ENCODE data around the gene KCNA10. TPM values are rescaled to one million over a fixed set of nuclear protein-coding genes. Genes with fewer than 3 reads are reported as not detected.

KCNA10 gene
- not detected for total RNA-seq

- no peaks in the 10 kb centered on the region for H3K9me3 Mint-ChIP-seq (ENCODE audit: low read depth)
- ATAC-seq (no peak), DNase-seq (no peak)
- CTCF ChIA-PET: interaction anchor here (1.1 to 1.8 kb wide), 5 partner anchors 23 to 263 kb away, joined by 3 to 8 read pairs (median 3); no protein-coding TSS in a partner anchor
- H3K36me3 Mint-ChIP-seq: no peaks in the 10 kb centered on the region
- H3K4me3 Mint-ChIP-seq: no peak within 1 kb of the TSS
- H3K4me1 Mint-ChIP-seq: no peaks in the 10 kb centered on the region
- H3K27ac Mint-ChIP-seq: no peak within 1 kb of the TSS
- peaks cover 28% of the 10 kb centered on the region for H3K27me3 Mint-ChIP-seq
Observed at GRCh38 chr1:110519125-110519810, at the start of gene KCNA10. Gene KCNA10, minus strand, starts transcription at chr1:110519175. Its CDS starts 388 bp downstream, at chr1:110518787.

- Mint-ChIP-seq H3K4me1 (no peaks in the 10 kb centered on the region), H3K27ac (no peak overlapping the region), H3K4me3 (no peak overlapping the region), H3K36me3 (no peaks in the 10 kb centered on the region), H3K27me3 (peaks cover 41% of the 10 kb centered on the region), H3K9me3 (ENCODE audit: low read depth) (no peaks in the 10 kb centered on the region)
- ATAC-seq: no peak
- CTCF ChIA-PET: interaction anchor here (0.6 kb wide), 1 partner anchor 756 kb away, joined by 3 read pairs; no protein-coding TSS in a partner anchor
- DNase-seq: peak; percentile 15
Observed at GRCh38 chr1:110566836-110567235, 47.9 kb upstream of the KCNA10 start.

GRCh38 chr1:110565565-110565964, 46.6 kb upstream of the KCNA10 start:
- Mint-ChIP-seq H3K36me3 (no peaks in the 10 kb centered on the region), H3K27ac (no peak overlapping the region), H3K4me3 (no peak overlapping the region), H3K4me1 (no peaks in the 10 kb centered on the region), H3K27me3 (peaks cover 33% of the 10 kb centered on the region), H3K9me3 (ENCODE audit: low read depth) (no peaks in the 10 kb centered on the region)
- ATAC-seq: no peak
- CTCF ChIA-PET: no interaction called here
- peak; percentile 26 for DNase-seq

- no peaks in the 10 kb centered on the region for H3K36me3 Mint-ChIP-seq
- ATAC-seq (no peak), DNase-seq (peak; percentile 12)
- H3K4me1 Mint-ChIP-seq: peaks cover 8% of the 10 kb centered on the region
- H3K27me3 Mint-ChIP-seq: peaks cover 23% of the 10 kb centered on the region
- no peaks in the 10 kb centered on the region for H3K9me3 Mint-ChIP-seq (ENCODE audit: low read depth)
- CTCF ChIA-PET: interaction anchor here (0.8 to 1.8 kb wide), 4 partner anchors 8 to 32 kb away, joined by 3 to 6 read pairs (median 4); no protein-coding TSS in a partner anchor
- no peak overlapping the region for H3K4me3 Mint-ChIP-seq
- no peak overlapping the region for H3K27ac Mint-ChIP-seq
Observed at GRCh38 chr1:110563089-110563488, 44.1 kb upstream of the KCNA10 start.

GRCh38 chr1:110561596-110561995, 42.6 kb upstream of the KCNA10 start:
- H3K4me3 Mint-ChIP-seq: no peak overlapping the region
- DNase-seq (peak; percentile 31), ATAC-seq (no peak)
- no peak overlapping the region for H3K27ac Mint-ChIP-seq
- H3K9me3 Mint-ChIP-seq (ENCODE audit: low read depth): no peaks in the 10 kb centered on the region
- CTCF ChIA-PET: interaction anchor here (0.9 to 1.6 kb wide), 2 partner anchors 24 to 53 kb away, joined by 3 read pairs; no protein-coding TSS in a partner anchor
- H3K4me1 Mint-ChIP-seq: peaks cover 8% of the 10 kb centered on the region
- peaks cover 28% of the 10 kb centered on the region for H3K27me3 Mint-ChIP-seq
- no peaks in the 10 kb centered on the region for H3K36me3 Mint-ChIP-seq

- Mint-ChIP-seq H3K36me3 (no peaks in the 10 kb centered on the region), H3K9me3 (ENCODE audit: low read depth) (no peaks in the 10 kb centered on the region), H3K27me3 (peaks cover 33% of the 10 kb centered on the region), H3K27ac (no peak overlapping the region), H3K4me1 (peaks cover 8% of the 10 kb centered on the region), H3K4me3 (no peak overlapping the region)
- ATAC-seq (no peak), DNase-seq (peak; percentile 41)
- CTCF ChIA-PET: no interaction called here
Observed at GRCh38 chr1:110559157-110559556, 40.2 kb upstream of the KCNA10 start.

GRCh38 chr1:110557481-110557880, 38.5 kb upstream of the KCNA10 start:
- Mint-ChIP-seq H3K27ac (no peak overlapping the region), H3K4me1 (peaks cover 8% of the 10 kb centered on the region), H3K36me3 (no peaks in the 10 kb centered on the region), H3K9me3 (ENCODE audit: low read depth) (no peaks in the 10 kb centered on the region), H3K27me3 (peaks cover 46% of the 10 kb centered on the region), H3K4me3 (no peak overlapping the region)
- ATAC-seq (no peak), DNase-seq (no peak)
- CTCF ChIA-PET: interaction anchor here (1.0 to 6.3 kb wide), 7 partner anchors 24 to 304 kb away, joined by 3 to 70 read pairs (median 3); no protein-coding TSS in a partner anchor

- no peaks in the 10 kb centered on the region for H3K36me3 Mint-ChIP-seq
- CTCF ChIA-PET: interaction anchor here (0.6 to 6.3 kb wide), 20 partner anchors 13 to 705 kb away, joined by 3 to 70 read pairs (median 4); partner anchors contain the start of genes KCNA10 and KCNA2
- H3K27ac Mint-ChIP-seq: no peak overlapping the region
- ATAC-seq (no peak), DNase-seq (peak; percentile 28)
- no peaks in the 10 kb centered on the region for H3K9me3 Mint-ChIP-seq (ENCODE audit: low read depth)
- H3K4me3 Mint-ChIP-seq: no peak overlapping the region
- peaks cover 51% of the 10 kb centered on the region for H3K27me3 Mint-ChIP-seq
- H3K4me1 Mint-ChIP-seq: peaks cover 8% of the 10 kb centered on the region
Observed at GRCh38 chr1:110556471-110556807, 37.5 kb upstream of the KCNA10 start.

- Mint-ChIP-seq H3K36me3 (no peaks in the 10 kb centered on the region), H3K9me3 (ENCODE audit: low read depth) (no peaks in the 10 kb centered on the region), H3K27ac (no peak overlapping the region), H3K4me1 (peaks cover 8% of the 10 kb centered on the region), H3K27me3 (peaks cover 54% of the 10 kb centered on the region), H3K4me3 (no peak overlapping the region)
- CTCF ChIA-PET: interaction anchor here (0.6 to 6.3 kb wide), 23 partner anchors 8 to 705 kb away, joined by 3 to 70 read pairs (median 5); partner anchors contain the start of genes KCNA10 and KCNA2
- ATAC-seq (no peak), DNase-seq (peak; percentile 36)
Observed at GRCh38 chr1:110555807-110556470, 37.0 kb upstream of the KCNA10 start.

GRCh38 chr1:110554871-110555801, 36.2 kb upstream of the KCNA10 start:
- DNase-seq (peak; percentile 64), ATAC-seq (peak; percentile 90)
- Mint-ChIP-seq H3K36me3 (no peaks in the 10 kb centered on the region), H3K9me3 (ENCODE audit: low read depth) (no peaks in the 10 kb centered on the region), H3K4me3 (no peak overlapping the region), H3K27ac (no peak overlapping the region), H3K4me1 (peaks cover 8% of the 10 kb centered on the region), H3K27me3 (peaks cover 54% of the 10 kb centered on the region)
- CTCF ChIA-PET: interaction anchor here (0.7 to 6.3 kb wide), 23 partner anchors 9 to 438 kb away, joined by 3 to 70 read pairs (median 5); partner anchors contain the start of genes KCNA10 and KCNA2

GRCh38 chr1:110551278-110551809, 32.4 kb upstream of the KCNA10 start:
- Mint-ChIP-seq H3K4me1 (no peaks in the 10 kb centered on the region), H3K27ac (no peak overlapping the region), H3K36me3 (no peaks in the 10 kb centered on the region), H3K4me3 (no peak overlapping the region), H3K9me3 (ENCODE audit: low read depth) (no peaks in the 10 kb centered on the region), H3K27me3 (peaks cover 37% of the 10 kb centered on the region)
- CTCF ChIA-PET: interaction anchor here (0.9 to 6.3 kb wide), 2 partner anchors 13 to 65 kb away, joined by 3 to 70 read pairs; no protein-coding TSS in a partner anchor
- no peak for ATAC-seq
- DNase-seq: no peak

- Mint-ChIP-seq H3K4me3 (no peak overlapping the region), H3K27me3 (peaks cover 39% of the 10 kb centered on the region), H3K4me1 (no peaks in the 10 kb centered on the region), H3K27ac (no peak overlapping the region), H3K36me3 (no peaks in the 10 kb centered on the region), H3K9me3 (ENCODE audit: low read depth) (no peaks in the 10 kb centered on the region)
- CTCF ChIA-PET: interaction anchor here (1.0 kb wide), 1 partner anchor 9 kb away, joined by 4 read pairs; no protein-coding TSS in a partner anchor
- DNase-seq (no peak), ATAC-seq (no peak)
Observed at GRCh38 chr1:110549831-110550230, 30.9 kb upstream of the KCNA10 start.

Measured in activated CD8-positive, alpha-beta memory T cell treated with anti-CD3 and anti-CD28 coated beads, Interleukin-2, amount 10 ng/mL, durations not matched to agents 7 days and 5 days (primary cell).